Coronary artery (tissue), 2 donors: ENCODE data around the gene NLGN2.

Source experiments
- DNase-seq: peaks from one replicate; pipeline ENCODE4 v3.0.0-alpha.2; 2017; ENCODE audit warnings: low spot score
- H3K27ac ChIP-seq, 2 donors: fragments of 200-600 bp; sonication (generic); one replicate each; pipeline ENCODE4 v1.5.1; 2016 to 2019
- H3K4me3 ChIP-seq: fragments of 200-600 bp; sonication (generic); 2 replicates; pipeline ENCODE4 v1.5.1; 2016; ENCODE audit warnings: mild to moderate bottlenecking, moderate library complexity
- CTCF ChIP-seq: fragments of 200-600 bp; sonication (generic); IDR thresholded peaks from one replicate; pipeline ENCODE4 v1.5.1; 2019; ENCODE audit warnings: antibody characterized with exemption

The NLGN2 gene

GRCh38 chr17:7408863-7409262 is 1.2 kb downstream of the NLGN2 start:
- Histone ChIP-seq H3K4me3 (no peak overlapping the region), H3K27ac (no peak overlapping the region)
- TF ChIP-seq CTCF: no peak
- no peak for DNase-seq

- TF ChIP-seq CTCF: no peak
Measured at GRCh38 chr17:7409716-7410115, 2.1 kb downstream of the NLGN2 start.

GRCh38 chr17:7410634-7411426 is 3.2 kb downstream of the NLGN2 start:
- H3K4me3 ChIP-seq: no peak overlapping the region
- DNase-seq: no peak
- no peak for TF ChIP-seq CTCF
- no peak overlapping the region for H3K27ac ChIP-seq

More at GRCh38 chr17:7409716-7410115, 2.1 kb downstream of the NLGN2 start:
- H3K27ac ChIP-seq: no peak overlapping the region
- no peak for DNase-seq
- no peak overlapping the region for H3K4me3 ChIP-seq

GRCh38 chr17:7411427-7411750 is 3.7 kb downstream of the NLGN2 start:
- TF ChIP-seq CTCF: no peak
- H3K4me3 ChIP-seq: no peak overlapping the region
- no peak for DNase-seq
- H3K27ac ChIP-seq: no peak overlapping the region

- Histone ChIP-seq H3K4me3 (no peak overlapping the region), H3K27ac (peak overlapping the region in 1 of 2 donors; percentile 16)
- TF ChIP-seq CTCF: no peak
- no peak for DNase-seq
Measured at GRCh38 chr17:7413346-7413985, 5.8 kb downstream of the NLGN2 start.

- Histone ChIP-seq H3K4me3 (no peak overlapping the region), H3K27ac (no peak overlapping the region)
- no peak for DNase-seq
- TF ChIP-seq CTCF: no peak
Measured at GRCh38 chr17:7414837-7415236, 7.2 kb downstream of the NLGN2 start.

GRCh38 chr17:7415784-7416183 is 8.1 kb downstream of the NLGN2 start:
- TF ChIP-seq CTCF: no peak
- no peak for DNase-seq
- Histone ChIP-seq H3K27ac (no peak overlapping the region), H3K4me3 (no peak overlapping the region)
